Liver (tissue), 9 donors: ENCODE results near the gene MYO18A. TPM values are rescaled to one million over a fixed set of nuclear protein-coding genes. Genes with fewer than 3 reads are reported as not detected.

Source experiments
- DNase-seq: peaks from one replicate; pipeline ENCODE4 v3.0.0-alpha.2; 2017; ENCODE audit warnings: low spot score
- H3K27ac ChIP-seq, 2 donors: one replicate each; pipeline ENCODE4 v1.7.0; 2013; ENCODE audit warnings: inconsistent platforms in 2 of 2, low read length in 2 of 2, control low read depth in 1 of 2, low read depth in 1 of 2, mild to moderate bottlenecking in 1 of 2
- H3K27me3 ChIP-seq, 4 donors: one replicate each; pipeline versions ENCODE4 v1.6.1 to v1.7.0; 2013; ENCODE audit warnings: low read length in 3 of 4, inconsistent platforms in 1 of 4, mild to moderate bottlenecking in 1 of 4, moderate library complexity in 1 of 4; ENCODE audit not compliant: control insufficient read depth in 4 of 4, insufficient read depth in 4 of 4
- H3K36me3 ChIP-seq, 4 donors: one replicate each; pipeline versions ENCODE4 v1.6.1 to v1.7.0; 2013; ENCODE audit warnings: low read length in 3 of 4, mild to moderate bottlenecking in 3 of 4, low read depth in 1 of 4, moderate library complexity in 1 of 4; ENCODE audit not compliant: control insufficient read depth in 4 of 4, insufficient read depth in 3 of 4
- H3K4me1 ChIP-seq, 4 donors: one replicate each; pipeline versions ENCODE4 v1.6.1 to v1.7.0; 2013; ENCODE audit warnings: low read length in 3 of 4, mild to moderate bottlenecking in 3 of 4, moderate library complexity in 1 of 4; ENCODE audit not compliant: control insufficient read depth in 4 of 4, insufficient read depth in 4 of 4
- H3K4me3 ChIP-seq, 3 donors: one replicate each; pipeline versions ENCODE4 v1.6.1 to v1.7.0; 2013; ENCODE audit warnings: low read length in 3 of 3, control low read depth in 1 of 3, low read depth in 1 of 3, mild to moderate bottlenecking in 1 of 3
- H3K9ac ChIP-seq, 2 donors: one replicate each; pipeline ENCODE4 v1.7.0; 2013; ENCODE audit warnings: low read length in 2 of 2, mild to moderate bottlenecking in 2 of 2, moderate library complexity in 2 of 2, control low read depth in 1 of 2, low read depth in 1 of 2
- H3K9me3 ChIP-seq, 4 donors: one replicate each; pipeline versions ENCODE4 v1.6.1 to v1.7.0; 2013; ENCODE audit warnings: low read length in 3 of 4; ENCODE audit not compliant: control insufficient read depth in 4 of 4
- ATF3 ChIP-seq: IDR thresholded peaks from 2 replicates; pipeline ENCODE4 v1.6.1; 2016; ENCODE audit warnings: antibody characterized with exemption
- CTCF ChIP-seq: fragments of 150-350 bp; IDR thresholded peaks from 2 replicates; pipeline ENCODE4 v1.5.1; 2017; ENCODE audit warnings: improper control_type of control experiment, low read depth, low read length; ENCODE audit not compliant: missing input control
- EGR1 ChIP-seq, 2 donors: IDR thresholded peaks; 2 replicates each; pipeline ENCODE4 v1.6.1; 2016 to 2018; ENCODE audit warnings: antibody characterized with exemption in 2 of 2, low read depth in 2 of 2
- FOXA1 ChIP-seq: IDR thresholded peaks from 2 replicates; pipeline ENCODE4 v1.6.1; 2016; ENCODE audit warnings: antibody characterized with exemption
- FOXA2 ChIP-seq: IDR thresholded peaks from 2 replicates; pipeline ENCODE4 v1.6.1; 2016; ENCODE audit warnings: antibody characterized with exemption
- GABPA ChIP-seq, 2 donors: IDR thresholded peaks in 1 of 2; conservative IDR thresholded peaks in 1 of 2; 2 replicates each; pipeline ENCODE4 v1.6.1; 2016; ENCODE audit warnings: antibody characterized with exemption in 2 of 2, mild to moderate bottlenecking in 1 of 2, moderate library complexity in 1 of 2
- HNF4A ChIP-seq, 2 donors: conservative IDR thresholded peaks; 2 replicates each; pipeline ENCODE4 v1.6.1; 2016; ENCODE audit warnings: antibody characterized with exemption in 2 of 2, mild to moderate bottlenecking in 2 of 2
- HNF4G ChIP-seq: IDR thresholded peaks from 2 replicates; pipeline ENCODE4 v1.6.1; 2016; ENCODE audit warnings: antibody characterized with exemption
- JUND ChIP-seq, 2 donors: IDR thresholded peaks; 2 replicates each; pipeline ENCODE4 v1.6.1; 2016; ENCODE audit warnings: antibody characterized with exemption in 2 of 2
- MAX ChIP-seq: IDR thresholded peaks from 2 replicates; pipeline ENCODE4 v1.6.1; 2016; ENCODE audit warnings: antibody characterized with exemption
- NR2F2 ChIP-seq: IDR thresholded peaks from 2 replicates; pipeline ENCODE4 v1.6.1; 2016; ENCODE audit warnings: antibody characterized with exemption
- RAD21 ChIP-seq, 2 donors: IDR thresholded peaks; 2 replicates each; pipeline ENCODE4 v1.6.1; 2016; ENCODE audit warnings: antibody characterized with exemption in 2 of 2, mild to moderate bottlenecking in 2 of 2
- REST ChIP-seq: IDR thresholded peaks from 2 replicates; pipeline ENCODE4 v1.6.1; 2016; ENCODE audit warnings: antibody characterized with exemption, mild to moderate bottlenecking
- RXRA ChIP-seq, 2 donors: IDR thresholded peaks; 2 replicates each; pipeline ENCODE4 v1.6.1; 2017 to 2018; ENCODE audit warnings: antibody characterized with exemption in 2 of 2, mild to moderate bottlenecking in 1 of 2
- SP1 ChIP-seq: IDR thresholded peaks from 2 replicates; pipeline ENCODE4 v1.6.1; 2018; ENCODE audit warnings: antibody characterized with exemption, mild to moderate bottlenecking
- TAF1 ChIP-seq: conservative IDR thresholded peaks from 2 replicates; pipeline ENCODE4 v1.6.1; 2016; ENCODE audit warnings: antibody characterized with exemption, mild to moderate bottlenecking
- YY1 ChIP-seq: IDR thresholded peaks from 2 replicates; pipeline ENCODE4 v1.6.1; 2016; ENCODE audit warnings: antibody characterized with exemption, mild to moderate bottlenecking
- ZBTB33 ChIP-seq: IDR thresholded peaks from 2 replicates; pipeline ENCODE4 v1.6.1; 2016; ENCODE audit warnings: antibody characterized with exemption
- WGBS: extraction: QIAGEN DNeasy Blood & Tissue Kit; methylation state at CpG from one replicate; pipeline ENCODE4 v1.1.7; 2013; 5-methylcytosine and 5-hydroxymethylcytosine counted together
- polyA plus RNA-seq, 2 donors: library from polyadenylated mRNA; stranded (reverse) in 1 of 2; unstranded in 1 of 2; fragments of 200-250 nt in 1 of 2; fragments of >200 nt in 1 of 2; fragmentation: Nextera tagmentation in 1 of 2; extraction: Ambion mirVana in 1 of 2; gene quantifications; one replicate each; pipeline versions ENCODE4 v1.2.1 to v1.2.3, GENCODE V29; 2013 to 2015
- total RNA-seq, 2 donors: library from RNA; depleted of rRNA; stranded (reverse); fragments of >200 nt; gene quantifications; one replicate each; pipeline ENCODE4 v1.2.3, GENCODE V29; 2014
- donor health status: healthy.
- donor health status: healthy.
- donor health status: healthy.
- donor health status: healthy.
- donor health status: healthy.

Gene MYO18A
- total and polyA plus RNA-seq, 4 donors: 26.3 to 81.6 (median 37.3) TPM

GRCh38 chr17:29049541-29050145 lies 130.6 kb downstream of the MYO18A start:
- no peak overlapping the region for H3K27ac ChIP-seq
- no peaks in the 10 kb centered on the region for H3K27me3 ChIP-seq
- H3K9me3 ChIP-seq: no peaks in the 10 kb centered on the region
- 86% methylated on average over 11 of the region's 11 CpGs for WGBS
- TF ChIP-seq RXRA (IDR thresholded peaks at IDR 0.05) (no peak), YY1 (no peak), NR2F2 (no peak), FOXA1 (no peak), REST (no peak), EGR1 (IDR thresholded peaks at IDR 0.05; ENCODE audit: low read depth in 2 of 2) (no peak), GABPA (IDR thresholded peaks at IDR 0.05 in 1 of 2, conservative IDR thresholded peaks at IDR 0.05 in 1 of 2) (no peak), ATF3 (no peak), JUND (IDR thresholded peaks at IDR 0.05) (no peak), CTCF (no peak), ZBTB33 (no peak), HNF4A (conservative IDR thresholded peaks at IDR 0.05) (no peak), TAF1 (no peak), HNF4G (no peak), RAD21 (IDR thresholded peaks at IDR 0.05) (no peak), MAX (no peak), FOXA2 (no peak), SP1 (no peak)
- no peak for DNase-seq
- peaks cover 6 to 38% (median 15%) of the 10 kb centered on the region in 4 donors for H3K36me3 ChIP-seq
- peaks cover 12 to 68% (median 52%) of the 10 kb centered on the region in 4 donors for H3K4me1 ChIP-seq
- no peak overlapping the region for H3K9ac ChIP-seq
- no peak overlapping the region for H3K4me3 ChIP-seq
